Measurements from ENCODE around the gene VPS45. TPM values are rescaled to one million over a fixed set of nuclear protein-coding genes. Genes with fewer than 3 reads are reported as not detected.

The VPS45 gene
- total and polyA plus RNA-seq, 2 of the 4 experiments (the other 2 are of a cell fraction) = 32.4 to 33.3 TPM

DNA sequence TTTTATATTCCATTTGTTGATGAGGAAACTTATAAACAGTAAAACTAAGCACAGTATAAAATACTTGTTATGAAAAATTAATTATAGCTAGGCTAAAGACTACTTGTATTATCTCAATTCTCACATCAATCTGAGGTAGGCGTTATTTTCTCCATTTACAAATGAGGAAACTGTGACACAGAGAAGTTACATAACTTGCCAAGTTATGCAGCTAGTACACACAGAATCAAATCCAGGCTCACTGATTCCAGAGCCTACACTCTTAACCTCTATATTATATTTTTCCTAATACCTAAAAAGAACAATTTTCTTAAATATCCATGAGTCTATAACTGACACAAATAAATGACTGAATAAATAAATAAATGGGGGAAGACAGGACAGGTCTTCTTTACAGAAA is 11.2 kb upstream of the VPS45 start:
- H2BK20ac ChIP-seq (ENCODE audit: low read depth, low read length) = no peak overlapping the region
- H3K18ac ChIP-seq (ENCODE audit: low read depth, low read length) = no peak overlapping the region
- H4K5ac ChIP-seq (ENCODE audit: low read depth, low read length) = no peak overlapping the region
- H3K23ac ChIP-seq (ENCODE audit: low read depth, low read length) = no peak overlapping the region
- ChIA-PET CTCF (no interaction called here), POLR2A (ENCODE audit: unreplicated experiment) (no interaction called here)
- no peak overlapping the region for H2BK5ac ChIP-seq (ENCODE audit: low read depth, low read length, poor library complexity, severe bottlenecking)
- H2AFZ ChIP-seq (replicated peaks; ENCODE audit: low read length, poor library complexity) = no peak overlapping the region
- no peaks in the 10 kb centered on the region for H3K9me1 ChIP-seq (ENCODE audit: insufficient read depth, low read length)
- no peak overlapping the region for H2BK120ac ChIP-seq (ENCODE audit: low read depth, low read length)
- no peaks in the 10 kb centered on the region for H3K27me3 ChIP-seq (ENCODE audit: control insufficient read depth, insufficient read depth, low read length)
- no peak overlapping the region for H2AK5ac ChIP-seq (ENCODE audit: low read depth, low read length)
- intact Hi-C loops (cut with micrococcal nuclease) = no loop called here
- H3K27ac ChIP-seq (ENCODE audit: insufficient read depth, low read length) = no peak overlapping the region
- no peak overlapping the region for H4K8ac ChIP-seq (ENCODE audit: low read depth in 2 of 2, low read length in 2 of 2)
- H3K79me1 ChIP-seq (ENCODE audit: low read depth in 1 of 2, low read length in 2 of 2) = peaks cover 7 to 18% of the 10 kb centered on the region in 2 experiments; a peak in 2 of 4 replicates
- no peak overlapping the region for H3K9ac ChIP-seq (ENCODE audit: low read depth, low read length)
- no peak overlapping the region for H2BK15ac ChIP-seq (ENCODE audit: low read depth, low read length)
- no CpG with 5 or more reads among the region's 1 CpG for WGBS, 2 experiments (ENCODE audit: extremely low coverage in 2 of 2, insufficient read length in 1 of 2)
- in situ Hi-C loops (cut with MboI; ENCODE audit: low sequenced_read_pairs) = loop anchor here (10.0 kb wide), 1 partner anchor 162 kb away; the partner anchor contains the start of gene BOLA1
- no peaks in the 10 kb centered on the region for H3K36me3 ChIP-seq (ENCODE audit: control insufficient read depth, insufficient read depth, low read length)
- no peak overlapping the region for H4K91ac ChIP-seq (ENCODE audit: insufficient read depth, low read depth, low read length)
- ATAC-seq (ENCODE audit: low read depth) (no peak), DNase-seq (no peak)
- H3K4me1 ChIP-seq (ENCODE audit: control insufficient read depth, insufficient read depth, low read length) = no peaks in the 10 kb centered on the region; the same call in 1 of the 2 replicates
- no peak overlapping the region for H2AK9ac ChIP-seq (replicated peaks; ENCODE audit: low read depth, low read length, poor library complexity)
- no peaks in the 10 kb centered on the region for H4K20me1 ChIP-seq (ENCODE audit: insufficient read depth, low read length)
- no peak overlapping the region for H3K14ac ChIP-seq (replicated peaks; ENCODE audit: low read depth, low read length)
- H3K9me3 ChIP-seq (ENCODE audit: control insufficient read depth, insufficient read depth, low read length) = no peaks in the 10 kb centered on the region
- H3K4me2 ChIP-seq (ENCODE audit: low read depth, low read length) = no peak overlapping the region
- H3K4me3 ChIP-seq (ENCODE audit: insufficient read depth, low read depth, low read length) = no peak overlapping the region
- dilution Hi-C loops (cut with HindIII; ENCODE audit: low sequenced_read_pairs, unreplicated experiment) = no loop called here
- H3K4ac ChIP-seq (ENCODE audit: low read depth, low read length) = no peak overlapping the region
- no peak for TF ChIP-seq RFX5 (IDR thresholded peaks at IDR 0.05; ENCODE audit: low read depth, low read length)
- TF ChIP-seq, protein P1, sequence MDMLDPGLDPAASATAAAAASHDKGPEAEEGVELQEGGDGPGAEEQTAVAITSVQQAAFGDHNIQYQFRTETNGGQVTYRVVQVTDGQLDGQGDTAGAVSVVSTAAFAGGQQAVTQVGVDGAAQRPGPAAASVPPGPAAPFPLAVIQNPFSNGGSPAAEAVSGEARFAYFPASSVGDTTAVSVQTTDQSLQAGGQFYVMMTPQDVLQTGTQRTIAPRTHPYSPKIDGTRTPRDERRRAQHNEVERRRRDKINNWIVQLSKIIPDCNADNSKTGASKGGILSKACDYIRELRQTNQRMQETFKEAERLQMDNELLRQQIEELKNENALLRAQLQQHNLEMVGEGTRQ (IDR thresholded peaks at IDR 0.05; ENCODE audit: low read depth, low read length) = no peak
- no peak for TF ChIP-seq MAZ (IDR thresholded peaks at IDR 0.05; ENCODE audit: borderline replicate concordance, low read depth, low read length)
- no peak for TF ChIP-seq RAD21 (IDR thresholded peaks at IDR 0.05; ENCODE audit: low read length)
- no peak for TF ChIP-seq FOS (IDR thresholded peaks at IDR 0.05; ENCODE audit: low read depth, low read length)
- TF ChIP-seq, protein P2, sequence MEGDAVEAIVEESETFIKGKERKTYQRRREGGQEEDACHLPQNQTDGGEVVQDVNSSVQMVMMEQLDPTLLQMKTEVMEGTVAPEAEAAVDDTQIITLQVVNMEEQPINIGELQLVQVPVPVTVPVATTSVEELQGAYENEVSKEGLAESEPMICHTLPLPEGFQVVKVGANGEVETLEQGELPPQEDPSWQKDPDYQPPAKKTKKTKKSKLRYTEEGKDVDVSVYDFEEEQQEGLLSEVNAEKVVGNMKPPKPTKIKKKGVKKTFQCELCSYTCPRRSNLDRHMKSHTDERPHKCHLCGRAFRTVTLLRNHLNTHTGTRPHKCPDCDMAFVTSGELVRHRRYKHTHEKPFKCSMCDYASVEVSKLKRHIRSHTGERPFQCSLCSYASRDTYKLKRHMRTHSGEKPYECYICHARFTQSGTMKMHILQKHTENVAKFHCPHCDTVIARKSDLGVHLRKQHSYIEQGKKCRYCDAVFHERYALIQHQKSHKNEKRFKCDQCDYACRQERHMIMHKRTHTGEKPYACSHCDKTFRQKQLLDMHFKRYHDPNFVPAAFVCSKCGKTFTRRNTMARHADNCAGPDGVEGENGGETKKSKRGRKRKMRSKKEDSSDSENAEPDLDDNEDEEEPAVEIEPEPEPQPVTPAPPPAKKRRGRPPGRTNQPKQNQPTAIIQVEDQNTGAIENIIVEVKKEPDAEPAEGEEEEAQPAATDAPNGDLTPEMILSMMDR (conservative IDR thresholded peaks at IDR 0.05; ENCODE audit: low read depth, low read length) = no peak
- TF ChIP-seq MAFK (IDR thresholded peaks at IDR 0.05; ENCODE audit: low read depth, low read length) = no peak
- no peak for TF ChIP-seq SMC3 (IDR thresholded peaks at IDR 0.05; ENCODE audit: low read depth, low read length)
- TF ChIP-seq MXI1 (IDR thresholded peaks at IDR 0.05; ENCODE audit: borderline replicate concordance, low read depth, low read length) = no peak
- TF ChIP-seq CHD1 (IDR thresholded peaks at IDR 0.05; ENCODE audit: low read depth, low read length) = no peak
- TF ChIP-seq POLR2A (IDR thresholded peaks at IDR 0.05; ENCODE audit: low read depth, low read length) = no peak
- no peak for TF ChIP-seq BHLHE40 (IDR thresholded peaks at IDR 0.05; ENCODE audit: low read depth, low read length)
- no peak for TF ChIP-seq NFE2L2 (IDR thresholded peaks at IDR 0.05; ENCODE audit: low read depth, low read length)
- TF ChIP-seq, protein P3, sequence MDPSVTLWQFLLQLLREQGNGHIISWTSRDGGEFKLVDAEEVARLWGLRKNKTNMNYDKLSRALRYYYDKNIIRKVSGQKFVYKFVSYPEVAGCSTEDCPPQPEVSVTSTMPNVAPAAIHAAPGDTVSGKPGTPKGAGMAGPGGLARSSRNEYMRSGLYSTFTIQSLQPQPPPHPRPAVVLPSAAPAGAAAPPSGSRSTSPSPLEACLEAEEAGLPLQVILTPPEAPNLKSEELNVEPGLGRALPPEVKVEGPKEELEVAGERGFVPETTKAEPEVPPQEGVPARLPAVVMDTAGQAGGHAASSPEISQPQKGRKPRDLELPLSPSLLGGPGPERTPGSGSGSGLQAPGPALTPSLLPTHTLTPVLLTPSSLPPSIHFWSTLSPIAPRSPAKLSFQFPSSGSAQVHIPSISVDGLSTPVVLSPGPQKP (IDR thresholded peaks at IDR 0.05; ENCODE audit: borderline replicate concordance, low read depth, low read length) = no peak
- TF ChIP-seq CEBPB (IDR thresholded peaks at IDR 0.05; ENCODE audit: low read depth, low read length) = no peak
- no peak for TF ChIP-seq RCOR1 (IDR thresholded peaks at IDR 0.05; ENCODE audit: insufficient replicate concordance, low read length)
- no TSS peak for BruUV-seq (replicated peaks)
- no peak overlapping the region for H3K56ac ChIP-seq (ENCODE audit: extremely low read depth, insufficient read depth, low read length)
